IMR-90 (cell line): Measurements from ENCODE around the gene RAB37. TPM values are rescaled to one million over a fixed set of nuclear protein-coding genes. Genes with fewer than 3 reads are reported as not detected.

ENCODE experiments used
- ATAC-seq: fragments of 200-7000 bp; cut with Tn5 transposase; 2 replicates; pipeline ENCODE4 v1.9.1; 2020; ENCODE audit warnings: low read depth, mild to moderate bottlenecking, moderate library complexity
- BruUV-seq: library from RNA; stranded (reverse); fragments of 400-500 nt; replicated peaks from 2 replicates; lab custom pipeline; 2021; lab: Mats Ljungman, UMichigan
- CTCF ChIA-PET: fragments of 300-600 bp; formaldehyde crosslinking; extraction: SDS; loops from one replicate; lab custom pipeline; 2021; ENCODE audit warnings: antibody characterized with exemption; lab: Yijun Ruan, JAX
- POLR2A ChIA-PET: fragments of 300-600 bp; sonication (Branson Sonifier 250); formaldehyde crosslinking; loops from one replicate; lab custom pipeline; 2022; ENCODE audit warnings: antibody characterized with exemption; ENCODE audit not compliant: unreplicated experiment; lab: Charles Lee
- DNase-seq: peaks from one replicate; pipeline ENCODE4 v3.0.0; 2013
- H2AFZ ChIP-seq: replicated peaks from 2 replicates; pipeline ENCODE3; 2013; ENCODE audit warnings: low read length, mild to moderate bottlenecking; ENCODE audit not compliant: poor library complexity
- H2AK5ac ChIP-seq: 2 replicates; pipeline ENCODE4 v1.6.1; 2013; ENCODE audit warnings: low read depth, low read length, inconsistent platforms
- H2AK9ac ChIP-seq: replicated peaks from 2 replicates; pipeline ENCODE3; 2013; ENCODE audit warnings: mild to moderate bottlenecking, low read depth, low read length, moderate library complexity; ENCODE audit not compliant: poor library complexity
- H2BK120ac ChIP-seq: 2 replicates; pipeline ENCODE4 v1.6.1; 2013; ENCODE audit warnings: low read depth, low read length, inconsistent platforms
- H2BK15ac ChIP-seq: 3 replicates; pipeline ENCODE4 v1.6.1; 2013; ENCODE audit warnings: low read depth, low read length, inconsistent platforms
- H2BK20ac ChIP-seq: 2 replicates; pipeline ENCODE4 v1.6.1; 2013; ENCODE audit warnings: low read depth, mild to moderate bottlenecking, inconsistent platforms, low read length, moderate library complexity
- H2BK5ac ChIP-seq: 2 replicates; pipeline ENCODE4 v1.6.1; 2013; ENCODE audit warnings: mild to moderate bottlenecking, low read depth, low read length, inconsistent platforms; ENCODE audit not compliant: poor library complexity, severe bottlenecking
- H3K14ac ChIP-seq: replicated peaks from 2 replicates; pipeline ENCODE4 v1.6.1; 2013; ENCODE audit warnings: low read depth, low read length, inconsistent platforms
- H3K18ac ChIP-seq: 2 replicates; pipeline ENCODE4 v1.6.1; 2013; ENCODE audit warnings: low read depth, low read length, control low read depth
- H3K23ac ChIP-seq: 2 replicates; pipeline ENCODE4 v1.6.1; 2013; ENCODE audit warnings: low read depth, low read length, inconsistent platforms
- H3K27ac ChIP-seq: 2 replicates; pipeline ENCODE4 v1.5.1; 2013; ENCODE audit warnings: mild to moderate bottlenecking, control low read depth, low read length; ENCODE audit not compliant: insufficient read depth
- H3K27me3 ChIP-seq: 2 replicates; pipeline ENCODE4 v1.6.1; 2013; ENCODE audit warnings: low read length; ENCODE audit not compliant: control insufficient read depth, insufficient read depth
- H3K36me3 ChIP-seq: 2 replicates; pipeline ENCODE4 v1.6.1; 2013; ENCODE audit warnings: low read length, mixed read lengths; ENCODE audit not compliant: control insufficient read depth, insufficient read depth
- H3K4ac ChIP-seq: 2 replicates; pipeline ENCODE4 v1.6.1; 2013; ENCODE audit warnings: low read depth, low read length, inconsistent platforms
- H3K4me1 ChIP-seq: 2 replicates; pipeline ENCODE4 v1.6.1; 2013; ENCODE audit warnings: low read length, mixed read lengths; ENCODE audit not compliant: control insufficient read depth, insufficient read depth
- H3K4me2 ChIP-seq: 2 replicates; pipeline ENCODE4 v1.6.1; 2013; ENCODE audit warnings: low read depth, mild to moderate bottlenecking, control low read depth, low read length, moderate library complexity
- H3K4me3 ChIP-seq: 2 replicates; pipeline ENCODE4 v1.5.1; 2013; ENCODE audit warnings: low read depth, mild to moderate bottlenecking, control low read depth, low read length, moderate library complexity; ENCODE audit not compliant: insufficient read depth
- H3K56ac ChIP-seq: 2 replicates; pipeline ENCODE4 v1.6.1; 2013; ENCODE audit warnings: low read length, inconsistent platforms; ENCODE audit not compliant: insufficient read depth; ENCODE audit errors: extremely low read depth
- H3K79me1 ChIP-seq, 2 experiments: 2 replicates each; pipeline ENCODE4 v1.6.1; 2013; ENCODE audit warnings: low read length in 2 of 2, inconsistent platforms in 1 of 2, low read depth in 1 of 2
- H3K9ac ChIP-seq: 2 replicates; pipeline ENCODE4 v1.6.1; 2013; ENCODE audit warnings: low read depth, low read length, control low read depth
- H3K9me1 ChIP-seq: 2 replicates; pipeline ENCODE4 v1.6.1; 2013; ENCODE audit warnings: low read length, inconsistent platforms; ENCODE audit not compliant: insufficient read depth
- H3K9me3 ChIP-seq: 2 replicates; pipeline ENCODE4 v1.6.1; 2013; ENCODE audit warnings: low read length; ENCODE audit not compliant: control insufficient read depth, insufficient read depth
- H4K20me1 ChIP-seq: 2 replicates; pipeline ENCODE4 v1.6.1; 2013; ENCODE audit warnings: low read length, inconsistent platforms; ENCODE audit not compliant: insufficient read depth
- H4K5ac ChIP-seq: 2 replicates; pipeline ENCODE4 v1.6.1; 2013; ENCODE audit warnings: mild to moderate bottlenecking, low read depth, low read length, control low read depth
- H4K8ac ChIP-seq, 2 experiments: 2 replicates each; pipeline ENCODE4 v1.6.1; 2013; ENCODE audit warnings: low read depth in 2 of 2, low read length in 2 of 2, control low read depth in 1 of 2, inconsistent platforms in 1 of 2
- H4K91ac ChIP-seq: 2 replicates; pipeline ENCODE4 v1.6.1; 2013; ENCODE audit warnings: low read depth, low read length, inconsistent platforms; ENCODE audit not compliant: insufficient read depth
- BHLHE40 ChIP-seq: fragments of 150-350 bp; IDR thresholded peaks from 2 replicates; pipeline ENCODE4 v1.6.1; 2016; ENCODE audit warnings: mild to moderate bottlenecking, low read depth, low read length
- CEBPB ChIP-seq: IDR thresholded peaks from 2 replicates; pipeline ENCODE4 v1.6.1; 2012; ENCODE audit warnings: low read depth, low read length, improper control_type of control experiment
- CHD1 ChIP-seq: IDR thresholded peaks from 2 replicates; pipeline ENCODE4 v1.6.1; 2012; ENCODE audit warnings: low read depth, low read length, improper control_type of control experiment
- CTCF ChIP-seq: conservative IDR thresholded peaks from 2 replicates; pipeline ENCODE4 v1.5.1; 2012; ENCODE audit warnings: mild to moderate bottlenecking, low read depth, low read length, improper control_type of control experiment
- ELK1 ChIP-seq: fragments of 150-350 bp; IDR thresholded peaks from 2 replicates; pipeline ENCODE4 v1.6.1; 2016; ENCODE audit warnings: low read depth, mild to moderate bottlenecking, low read length, moderate library complexity, borderline replicate concordance
- FOS ChIP-seq: fragments of 150-350 bp; IDR thresholded peaks from 2 replicates; pipeline ENCODE4 v1.6.1; 2016; ENCODE audit warnings: low read depth, low read length
- MAFK ChIP-seq: IDR thresholded peaks from 2 replicates; pipeline ENCODE4 v1.6.1; 2012; ENCODE audit warnings: low read depth, low read length, improper control_type of control experiment
- MAZ ChIP-seq: IDR thresholded peaks from 2 replicates; pipeline ENCODE4 v1.6.1; 2012; ENCODE audit warnings: low read depth, mild to moderate bottlenecking, low read length, improper control_type of control experiment, moderate library complexity, borderline replicate concordance
- MXI1 ChIP-seq: IDR thresholded peaks from 2 replicates; pipeline ENCODE4 v1.6.1; 2012; ENCODE audit warnings: low read depth, mild to moderate bottlenecking, low read length, moderate library complexity, borderline replicate concordance
- NFE2L2 ChIP-seq: fragments of 150-350 bp; IDR thresholded peaks from 2 replicates; pipeline ENCODE4 v1.6.1; 2016; ENCODE audit warnings: low read depth, mild to moderate bottlenecking, low read length
- POLR2A ChIP-seq: IDR thresholded peaks from 2 replicates; pipeline ENCODE4 v1.6.1; 2012; ENCODE audit warnings: mild to moderate bottlenecking, low read depth, low read length
- RAD21 ChIP-seq: IDR thresholded peaks from 2 replicates; pipeline ENCODE4 v1.6.1; 2012; ENCODE audit warnings: low read length, improper control_type of control experiment
- RCOR1 ChIP-seq: IDR thresholded peaks from 2 replicates; pipeline ENCODE4 v1.6.1; 2012; ENCODE audit warnings: mild to moderate bottlenecking, low read length, improper control_type of control experiment; ENCODE audit not compliant: insufficient replicate concordance
- RFX5 ChIP-seq: IDR thresholded peaks from 2 replicates; pipeline ENCODE4 v1.8.0; 2012; ENCODE audit warnings: low read depth, mild to moderate bottlenecking, low read length, moderate library complexity
- SMC3 ChIP-seq: fragments of 150-350 bp; IDR thresholded peaks from 2 replicates; pipeline ENCODE4 v1.6.1; 2016; ENCODE audit warnings: low read depth, mild to moderate bottlenecking, antibody characterized with exemption, low read length, moderate library complexity
- USF2 ChIP-seq: fragments of 150-350 bp; IDR thresholded peaks from 2 replicates; pipeline ENCODE4 v1.6.1; 2017; ENCODE audit warnings: mild to moderate bottlenecking, antibody characterized with exemption, low read length, low read depth
- WGBS, 2 experiments: methylation state at CpG; one replicate each; pipeline versions ENCODE4 v1.1.5 to v1.1.7; 2013; ENCODE audit warnings: missing lambda C conversion rate in 2 of 2; ENCODE audit not compliant: insufficient read length in 1 of 2; ENCODE audit errors: extremely low coverage in 2 of 2; 5-methylcytosine and 5-hydroxymethylcytosine counted together
- dilution Hi-C: fragments of 300-500 bp; cut with HindIII; formaldehyde crosslinking; loops from one replicate; pipeline ENCODE4 v1.14.3; 2018; ENCODE audit warnings: low sequenced_read_pairs; ENCODE audit not compliant: unreplicated experiment
- in situ Hi-C: fragments of 300-500 bp; cut with MboI; formaldehyde crosslinking; loops from 3 replicates; pipeline ENCODE4 v1.14.3; 2019; ENCODE audit warnings: low sequenced_read_pairs, inconsistent platforms, mixed read lengths
- intact Hi-C: fragments of 100-400 bp; cut with micrococcal nuclease; formaldehyde crosslinking; loops from 2 replicates; pipeline ENCODE4 v1.10.0; 2022
- polyA plus RNA-seq, 3 experiments: library from polyadenylated mRNA; depleted of rRNA; stranded (reverse); fragments of >200 nt; gene quantifications; 2 replicates each; pipeline ENCODE4 v1.2.3, GENCODE V29; 2012; ENCODE audit warnings: low replicate concordance in 1 of 3
- total RNA-seq: library from RNA; depleted of rRNA; stranded (reverse); fragments of >200 nt; gene quantifications from 2 replicates; pipeline ENCODE4 v1.2.3, GENCODE V29; 2012

Gene RAB37
- total and polyA plus RNA-seq, 2 of the 4 experiments (the other 2 are of a cell fraction) = 0.19 TPM; not detected in 1

- H2AK9ac ChIP-seq = no peak overlapping the region
- peaks cover 11% of the 10 kb centered on the region for H3K36me3 ChIP-seq
- no peaks in the 10 kb centered on the region for H3K27me3 ChIP-seq
- CTCF ChIA-PET = interaction anchor here (1.4 kb wide), 1 partner anchor 12 kb away, joined by 8 read pairs; no protein-coding TSS in a partner anchor
- intact Hi-C loops = no loop called here
- 0 out of 2 replicates have a peak, but pooled peaks cover 6% of the 10 kb centered on the region for H4K20me1 ChIP-seq
- no peak overlapping the region for H4K5ac ChIP-seq
- no peak overlapping the region for H3K4ac ChIP-seq
- H3K18ac ChIP-seq = no peak overlapping the region
- H2BK120ac ChIP-seq = no peak overlapping the region
- no peak overlapping the region for H4K8ac ChIP-seq
- BruUV-seq = no TSS peak
- in situ Hi-C loops = no loop called here
- H2AK5ac ChIP-seq = no peak overlapping the region
- no peak overlapping the region for H3K4me2 ChIP-seq
- dilution Hi-C loops = no loop called here
- POLR2A ChIA-PET = no interaction called here
- TF ChIP-seq MXI1 (no peak), SMC3 (no peak), CEBPB (no peak), ELK1 (no peak), CTCF (no peak), RFX5 (no peak), MAZ (no peak), POLR2A (no peak), MAFK (no peak), RAD21 (no peak), USF2 (no peak), BHLHE40 (no peak), FOS (no peak), NFE2L2 (no peak), RCOR1 (no peak), CHD1 (no peak)
- no peak overlapping the region for H3K4me3 ChIP-seq
- H3K9ac ChIP-seq = no peak overlapping the region
- no peaks in the 10 kb centered on the region for H3K9me3 ChIP-seq
- H3K56ac ChIP-seq = no peak overlapping the region
- H2BK15ac ChIP-seq = no peak overlapping the region
- no peak overlapping the region for H2BK20ac ChIP-seq
- no peak overlapping the region for H2BK5ac ChIP-seq
- H3K27ac ChIP-seq = no peak overlapping the region
- WGBS, 2 experiments = 100% methylated on average over 1 of the region's 11 CpGs; no CpG with 5 or more reads in 1 of the 2 experiments
- no peak for ATAC-seq
- H3K23ac ChIP-seq = no peak overlapping the region
- DNase-seq = no peak
- H2AFZ ChIP-seq = no peak overlapping the region
- peaks cover 6% of the 10 kb centered on the region; the same call in 1 of the 2 replicates for H3K4me1 ChIP-seq
- no peaks in the 10 kb centered on the region; the same call in 1 of the 2 replicates for H3K9me1 ChIP-seq
- no peak overlapping the region for H4K91ac ChIP-seq
- peaks cover 24 to 53% of the 10 kb centered on the region in 2 experiments for H3K79me1 ChIP-seq
- H3K14ac ChIP-seq = no peak overlapping the region
Measured at GRCh38 chr17:74779948-74780400, 42.9 kb downstream of the RAB37 start.
